Measurements from ENCODE around the gene ISLR2. TPM values are rescaled to one million over a fixed set of nuclear protein-coding genes. Genes with fewer than 3 reads are reported as not detected.

Gene ISLR2
- total RNA-seq, 4 donors from 2014 or later, result 0.41 to 27.3 (median 1.4) TPM

GRCh38 chr15:74176262-74177214 is 46.2 kb downstream of the ISLR2 start:
- peak overlapping the region in 1 of 4 donors; percentile 37 for H3K27ac ChIP-seq
- no peak for DNase-seq
- no peaks in the 10 kb centered on the region for H3K27me3 ChIP-seq
- TF ChIP-seq POLR2AphosphoS5 (IDR thresholded peaks at IDR 0.05) (no peak), CTCF (IDR thresholded peaks at IDR 0.05) (no peak), EP300 (IDR thresholded peaks at IDR 0.05; ENCODE audit: low read depth) (no peak), POLR2A (IDR thresholded peaks at IDR 0.05) (no peak)
- in situ Hi-C loops (cut with MboI; ENCODE audit: low pct_ligation_motif_present in 1 of 4, low pct_unique_long_range_greater_than_20kb in 1 of 4, low sequenced_read_pairs in 3 of 4), result no loop called here
- H3K4me3 ChIP-seq, result no peak overlapping the region
- H3K36me3 ChIP-seq, result no peaks in the 10 kb centered on the region
- intact Hi-C loops (cut with DNase I; ENCODE audit: low total_unique reads), result no loop called here
- peaks cover 6 to 35% (median 10%) of the 10 kb centered on the region in 4 donors for H3K4me1 ChIP-seq
- 81 to 86% methylated on average over 4 to 10 of the region's 10 CpGs for WGBS, 2 donors (ENCODE audit: low coverage in 1 of 2)
- no peaks in the 10 kb centered on the region for H3K9me3 ChIP-seq

- no peaks in the 10 kb centered on the region for H3K27me3 ChIP-seq
- H3K9me3 ChIP-seq, result no peaks in the 10 kb centered on the region
- DNase-seq, result no peak
- peak overlapping the region in 1 of 4 donors; percentile 58 for H3K27ac ChIP-seq
- 80 to 87% methylated on average over 1 to 7 of the region's 7 CpGs for WGBS, 2 donors (ENCODE audit: low coverage in 1 of 2)
- intact Hi-C loops (cut with DNase I; ENCODE audit: low total_unique reads), result no loop called here
- H3K4me1 ChIP-seq, result peaks cover 0 to 25% (median 6%) of the 10 kb centered on the region in 4 donors
- no peak overlapping the region for H3K4me3 ChIP-seq
- TF ChIP-seq POLR2AphosphoS5 (IDR thresholded peaks at IDR 0.05) (no peak), EP300 (IDR thresholded peaks at IDR 0.05; ENCODE audit: low read depth) (no peak), POLR2A (IDR thresholded peaks at IDR 0.05) (no peak), CTCF (IDR thresholded peaks at IDR 0.05) (no peak)
- in situ Hi-C loops (cut with MboI; ENCODE audit: low pct_ligation_motif_present in 1 of 4, low pct_unique_long_range_greater_than_20kb in 1 of 4, low sequenced_read_pairs in 3 of 4), result no loop called here
- H3K36me3 ChIP-seq, result no peaks in the 10 kb centered on the region
Observed at GRCh38 chr15:74178326-74179100, 48.1 kb downstream of the ISLR2 start.

- H3K4me3 ChIP-seq, result no peak overlapping the region
- H3K27ac ChIP-seq, result peak overlapping the region in 3 of 4 donors; percentile 27 to 58 (median 43)
- H3K9me3 ChIP-seq, result no peaks in the 10 kb centered on the region
- peaks cover 0 to 21% (median 6%) of the 10 kb centered on the region in 4 donors for H3K4me1 ChIP-seq
- H3K27me3 ChIP-seq, result no peaks in the 10 kb centered on the region
- intact Hi-C loops (cut with DNase I; ENCODE audit: low total_unique reads), result no loop called here
- DNase-seq, result peak; percentile 27
- peak in 1 of 3 donors; percentile 21 for TF ChIP-seq POLR2AphosphoS5 (IDR thresholded peaks at IDR 0.05)
- no peak for TF ChIP-seq EP300 (IDR thresholded peaks at IDR 0.05; ENCODE audit: low read depth)
- no peak for TF ChIP-seq CTCF (IDR thresholded peaks at IDR 0.05)
- no peak for TF ChIP-seq POLR2A (IDR thresholded peaks at IDR 0.05)
- WGBS, 2 donors (ENCODE audit: low coverage in 1 of 2), result 47 to 82% methylated on average over 3 to 13 of the region's 13 CpGs
- no peaks in the 10 kb centered on the region for H3K36me3 ChIP-seq
- in situ Hi-C loops (cut with MboI; ENCODE audit: low pct_ligation_motif_present in 1 of 4, low pct_unique_long_range_greater_than_20kb in 1 of 4, low sequenced_read_pairs in 3 of 4), result no loop called here
Observed at GRCh38 chr15:74179101-74179841, 48.9 kb downstream of the ISLR2 start.

Measured in transverse colon (tissue), 4 donors.